SK-N-SH (cell line): ENCODE measurements around the gene RABGAP1L. TPM values are rescaled to one million over a fixed set of nuclear protein-coding genes. Genes with fewer than 3 reads are reported as not detected.

Experiments used
- CTCF ChIA-PET: fragments of 300-600, 350-600 bp; formaldehyde crosslinking; extraction: SDS; loops from one replicate; lab custom pipeline; 2021; lab: Yijun Ruan, JAX
- POLR2A ChIA-PET: fragments of 350-600 bp; sonication (Branson Sonifier 250); formaldehyde crosslinking; extraction: SDS; loops from one replicate; lab custom pipeline; 2020; ENCODE audit warnings: antibody characterized with exemption, inconsistent platforms; lab: Yijun Ruan, JAX
- DNase-seq: peaks from one replicate; pipeline ENCODE4 v3.0.0; 2012
- H2AFZ ChIP-seq: fragments of 200-600 bp; sonication (generic); 2 replicates; pipeline ENCODE4 v1.8.1; 2016; ENCODE audit warnings: antibody characterized with exemption, mild to moderate bottlenecking, low read depth
- H3F3A ChIP-seq: fragments of 200-600 bp; sonication (generic); replicated peaks from 2 replicates; pipeline ENCODE3; 2016; ENCODE audit warnings: antibody characterized with exemption, mild to moderate bottlenecking; ENCODE audit not compliant: insufficient read depth
- H3K27ac ChIP-seq, 2 experiments: fragments of 200-500 bp in 1 of 2; fragments of 200-600 bp in 1 of 2; sonication (Bioruptor generic) in 1 of 2; sonication (generic), shearing (Covaris generic) in 1 of 2; 2 replicates each; pipeline versions ENCODE4 v1.5.1 to v1.6.1; 2014 to 2016; ENCODE audit warnings: low read depth in 2 of 2, inconsistent platforms in 1 of 2, low read length in 1 of 2, mild to moderate bottlenecking in 1 of 2, mixed read lengths in 1 of 2
- H3K27me3 ChIP-seq: fragments of 200-600 bp; sonication (generic), shearing (Covaris generic); 2 replicates; pipeline ENCODE4 v1.6.1; 2016; ENCODE audit warnings: mixed run types; ENCODE audit not compliant: insufficient read depth
- H3K36me3 ChIP-seq, 2 experiments: fragments of 200-500 bp in 1 of 2; fragments of 200-600 bp in 1 of 2; sonication (Bioruptor generic) in 1 of 2; sonication (generic) in 1 of 2; replicated peaks in 1 of 2; 2 replicates each; pipeline versions ENCODE3 to v1.5.1; 2014 to 2016; ENCODE audit warnings: low read length in 1 of 2, mild to moderate bottlenecking in 1 of 2; ENCODE audit not compliant: insufficient read depth in 2 of 2, control insufficient read depth in 1 of 2
- H3K4me1 ChIP-seq, 2 experiments: fragments of 200-500 bp in 1 of 2; fragments of 200-600 bp in 1 of 2; sonication (Bioruptor generic) in 1 of 2; sonication (generic), shearing (Covaris generic) in 1 of 2; 2 replicates each; pipeline versions ENCODE4 v1.5.1 to v1.6.1; 2014 to 2016; ENCODE audit warnings: low read depth in 1 of 2, low read length in 1 of 2, mixed run types in 1 of 2; ENCODE audit not compliant: insufficient read depth in 2 of 2, control insufficient read depth in 1 of 2
- H3K4me2 ChIP-seq: fragments of 200-600 bp; sonication (generic), shearing (Covaris generic); 2 replicates; pipeline ENCODE4 v1.6.1; 2017; ENCODE audit warnings: mixed run types
- H3K4me3 ChIP-seq, 2 experiments: fragments of 200-500 bp in 1 of 2; fragments of 200-600 bp in 1 of 2; sonication (Bioruptor generic) in 1 of 2; sonication (generic), shearing (Covaris generic) in 1 of 2; 2 replicates each; pipeline versions ENCODE4 v1.5.1 to v1.8.1; 2014 to 2016; ENCODE audit warnings: low read depth in 2 of 2, inconsistent platforms in 1 of 2, low read length in 1 of 2, mild to moderate bottlenecking in 1 of 2, mixed read lengths in 1 of 2, moderate library complexity in 1 of 2
- H3K79me2 ChIP-seq: fragments of 200-600 bp; sonication (generic); 2 replicates; pipeline ENCODE4 v1.8.1; 2017; ENCODE audit warnings: mild to moderate bottlenecking; ENCODE audit not compliant: insufficient read depth
- H3K9ac ChIP-seq: fragments of 200-600 bp; sonication (generic); 2 replicates; pipeline ENCODE4 v1.6.1; 2017; ENCODE audit warnings: mixed run types
- H3K9me2 ChIP-seq: fragments of 200-600 bp; sonication (generic); 2 replicates; pipeline ENCODE4 v1.6.1; 2017; ENCODE audit warnings: mixed run types
- H3K9me3 ChIP-seq: fragments of 200-600 bp; sonication (generic); 2 replicates; pipeline ENCODE4 v1.6.1; 2017; ENCODE audit warnings: mixed run types, mild to moderate bottlenecking, moderate library complexity
- H4K20me1 ChIP-seq: fragments of 200-600 bp; sonication (generic); 2 replicates; pipeline ENCODE4 v1.6.1; 2017; ENCODE audit warnings: mild to moderate bottlenecking, mixed run types; ENCODE audit not compliant: insufficient read depth
- EP300 ChIP-seq, 2 experiments: IDR thresholded peaks; 2 replicates each; pipeline versions ENCODE4 v1.4.0 to v1.6.1; 2012; ENCODE audit warnings: borderline replicate concordance in 1 of 2, low read depth in 1 of 2, low read length in 1 of 2
- FOSL2 ChIP-seq: IDR thresholded peaks from 2 replicates; pipeline ENCODE4 v1.4.0; 2012; ENCODE audit warnings: low read depth, mild to moderate bottlenecking, moderate library complexity, borderline replicate concordance
- MEF2A ChIP-seq: IDR thresholded peaks from 2 replicates; pipeline ENCODE4 v1.4.0; 2012; ENCODE audit warnings: low read depth, borderline replicate concordance
- POLR2AphosphoS5 ChIP-seq: IDR thresholded peaks from 2 replicates; pipeline ENCODE4 v1.6.1; 2012; ENCODE audit warnings: low read depth, low read length
- RXRA ChIP-seq: IDR thresholded peaks from 2 replicates; pipeline ENCODE4 v1.4.0; 2012; ENCODE audit warnings: low read depth, mild to moderate bottlenecking, borderline replicate concordance
- YY1 ChIP-seq: IDR thresholded peaks from 2 replicates; pipeline ENCODE4 v1.4.0; 2012; ENCODE audit warnings: low read depth, mild to moderate bottlenecking
- whole genome bisulfite sequencing: methylation state at CpG from one replicate; pipeline ENCODE4 v1.1.6; 2017; ENCODE audit warnings: low lambda C conversion rate; 5-methylcytosine and 5-hydroxymethylcytosine counted together
- polyA plus RNA-seq, 3 experiments: library from polyadenylated mRNA; depleted of rRNA; stranded (reverse); fragments of >200 nt; gene quantifications; 2 replicates each; pipeline ENCODE4 v1.2.3, GENCODE V29; 2012
- TF ChIP-seq, protein P1 (sequence below): fragments of 150-350 bp; IDR thresholded peaks from 2 replicates; pipeline ENCODE4 v1.6.1; 2016; ENCODE audit warnings: mild to moderate bottlenecking, low read depth, low read length
- TF ChIP-seq, protein P2 (sequence below): IDR thresholded peaks from 2 replicates; pipeline ENCODE4 v1.4.0; 2012; ENCODE audit warnings: low read depth, borderline replicate concordance

The RABGAP1L gene
- polyA plus RNA-seq, 1 of the 3 experiments (the other 2 are of a cell fraction), result 7.2 TPM

DNA sequence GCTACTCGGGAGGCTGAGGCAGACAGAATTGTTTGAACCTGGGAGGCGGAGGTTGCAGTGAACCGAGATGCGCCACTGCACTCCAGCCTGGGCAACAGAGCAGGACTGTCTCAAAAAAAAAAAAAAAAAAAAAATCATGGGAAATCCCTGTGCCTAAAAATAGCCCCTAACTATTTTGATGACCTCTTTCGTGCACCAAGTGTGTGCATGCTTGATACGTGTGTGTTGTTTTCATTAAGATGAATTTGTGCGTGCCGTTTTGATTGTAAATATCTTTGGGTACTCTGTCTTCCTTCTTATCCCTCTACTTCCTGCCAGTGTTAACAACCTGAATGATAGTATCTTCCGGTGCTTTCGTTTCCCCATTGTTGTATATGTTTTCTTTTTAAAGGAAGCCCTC lies 850.2 kb downstream of the RABGAP1L start:
- Histone ChIP-seq H3K79me2 (peaks cover 58% of the 10 kb centered on the region), H2AFZ (no peak overlapping the region), H3K9ac (no peak overlapping the region), H3K27me3 (no peaks in the 10 kb centered on the region), H3K4me1 (no peaks in the 10 kb centered on the region; a peak in 1 of 4 replicates), H3K27ac (no peak overlapping the region), H3K9me3 (no peaks in the 10 kb centered on the region), H3F3A (peaks cover 23% of the 10 kb centered on the region), H3K9me2 (no peaks in the 10 kb centered on the region), H3K4me3 (no peak overlapping the region), H3K36me3 (peaks cover 81 to 97% of the 10 kb centered on the region in 2 experiments), H4K20me1 (peaks cover 2% of the 10 kb centered on the region; the same call in 1 of the 2 replicates), H3K4me2 (no peak overlapping the region)
- 97% methylated on average over 10 of the region's 10 CpGs for WGBS
- CTCF ChIA-PET, result interaction anchor here (0.7 kb wide), 1 partner anchor 120 kb away, joined by 3 read pairs; no protein-coding TSS in a partner anchor
- DNase-seq, result no peak
- POLR2A ChIA-PET, result no interaction called here
- TF ChIP-seq RXRA, result no peak

DNA sequence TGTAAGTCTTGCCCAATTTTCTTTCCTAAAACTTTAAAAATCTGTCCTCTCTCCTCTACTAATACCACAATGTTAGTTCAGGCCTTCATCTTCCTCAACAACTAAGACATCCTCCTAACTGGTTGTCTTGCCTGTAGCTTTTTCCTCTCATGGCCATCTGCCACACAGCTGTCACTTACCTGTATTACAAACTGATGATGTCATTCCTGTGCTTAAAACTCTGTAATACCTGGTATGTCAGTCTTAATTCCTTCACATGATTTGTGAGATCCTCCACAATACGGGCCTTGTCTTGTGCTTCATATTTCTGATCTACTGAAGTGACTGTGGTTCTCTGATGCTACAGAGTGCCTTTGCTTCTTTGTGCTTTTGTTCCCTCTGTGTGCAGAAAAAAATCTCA lies 854.1 kb downstream of the RABGAP1L start:
- no peak for DNase-seq
- H2AFZ ChIP-seq, result no peak overlapping the region
- H3K79me2 ChIP-seq, result peaks cover 21% of the 10 kb centered on the region
- H3K4me1 ChIP-seq, result peaks cover 0 to 13% of the 10 kb centered on the region in 2 experiments; a peak in 1 of 4 replicates
- H3K27me3 ChIP-seq, result no peaks in the 10 kb centered on the region
- no peak for TF ChIP-seq POLR2AphosphoS5
- TF ChIP-seq, protein P1, sequence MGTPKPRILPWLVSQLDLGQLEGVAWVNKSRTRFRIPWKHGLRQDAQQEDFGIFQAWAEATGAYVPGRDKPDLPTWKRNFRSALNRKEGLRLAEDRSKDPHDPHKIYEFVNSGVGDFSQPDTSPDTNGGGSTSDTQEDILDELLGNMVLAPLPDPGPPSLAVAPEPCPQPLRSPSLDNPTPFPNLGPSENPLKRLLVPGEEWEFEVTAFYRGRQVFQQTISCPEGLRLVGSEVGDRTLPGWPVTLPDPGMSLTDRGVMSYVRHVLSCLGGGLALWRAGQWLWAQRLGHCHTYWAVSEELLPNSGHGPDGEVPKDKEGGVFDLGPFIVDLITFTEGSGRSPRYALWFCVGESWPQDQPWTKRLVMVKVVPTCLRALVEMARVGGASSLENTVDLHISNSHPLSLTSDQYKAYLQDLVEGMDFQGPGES, result no peak
- no peak for TF ChIP-seq MEF2A
- TF ChIP-seq EP300 (IDR thresholded peaks at IDR 0.05; ENCODE audit: borderline replicate concordance in 1 of 2, low read depth in 1 of 2, low read length in 1 of 2), result no peak
- TF ChIP-seq, protein P2, sequence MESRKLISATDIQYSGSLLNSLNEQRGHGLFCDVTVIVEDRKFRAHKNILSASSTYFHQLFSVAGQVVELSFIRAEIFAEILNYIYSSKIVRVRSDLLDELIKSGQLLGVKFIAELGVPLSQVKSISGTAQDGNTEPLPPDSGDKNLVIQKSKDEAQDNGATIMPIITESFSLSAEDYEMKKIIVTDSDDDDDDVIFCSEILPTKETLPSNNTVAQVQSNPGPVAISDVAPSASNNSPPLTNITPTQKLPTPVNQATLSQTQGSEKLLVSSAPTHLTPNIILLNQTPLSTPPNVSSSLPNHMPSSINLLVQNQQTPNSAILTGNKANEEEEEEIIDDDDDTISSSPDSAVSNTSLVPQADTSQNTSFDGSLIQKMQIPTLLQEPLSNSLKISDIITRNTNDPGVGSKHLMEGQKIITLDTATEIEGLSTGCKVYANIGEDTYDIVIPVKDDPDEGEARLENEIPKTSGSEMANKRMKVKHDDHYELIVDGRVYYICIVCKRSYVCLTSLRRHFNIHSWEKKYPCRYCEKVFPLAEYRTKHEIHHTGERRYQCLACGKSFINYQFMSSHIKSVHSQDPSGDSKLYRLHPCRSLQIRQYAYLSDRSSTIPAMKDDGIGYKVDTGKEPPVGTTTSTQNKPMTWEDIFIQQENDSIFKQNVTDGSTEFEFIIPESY, result no peak
- no peak for TF ChIP-seq YY1
- no peak for TF ChIP-seq FOSL2
- no peak for TF ChIP-seq RXRA
- H3K27ac ChIP-seq, result no peak overlapping the region
- no peak overlapping the region for H3K4me2 ChIP-seq
- H3K4me3 ChIP-seq, result no peak overlapping the region
- no peak overlapping the region for H3K9ac ChIP-seq
- no peaks in the 10 kb centered on the region for H3K9me3 ChIP-seq
- peaks cover 71 to 78% of the 10 kb centered on the region in 2 experiments for H3K36me3 ChIP-seq
- no peaks in the 10 kb centered on the region for H4K20me1 ChIP-seq
- WGBS, result 86% methylated on average over 1 of the region's 1 CpG
- ChIA-PET POLR2A (interaction anchor here (0.6 to 1.3 kb wide), 2 partner anchors 9 to 10 kb away, joined by 4 to 5 read pairs; partner anchors contain the start of gene MRPS14), CTCF (interaction anchor here (1.0 to 1.1 kb wide), 2 partner anchors 8 to 16 kb away, joined by 3 read pairs; no protein-coding TSS in a partner anchor)
- no peaks in the 10 kb centered on the region for H3K9me2 ChIP-seq
- H3F3A ChIP-seq, result peaks cover 45% of the 10 kb centered on the region
